Suppressor macrophage (primary cell): ENCODE results near the gene NUP50.

Experiments used
- DNase-seq, 4 experiments: peaks; one replicate each; pipeline ENCODE4 v3.0.0-alpha.2; 2020 to 2022

Gene NUP50

DNA sequence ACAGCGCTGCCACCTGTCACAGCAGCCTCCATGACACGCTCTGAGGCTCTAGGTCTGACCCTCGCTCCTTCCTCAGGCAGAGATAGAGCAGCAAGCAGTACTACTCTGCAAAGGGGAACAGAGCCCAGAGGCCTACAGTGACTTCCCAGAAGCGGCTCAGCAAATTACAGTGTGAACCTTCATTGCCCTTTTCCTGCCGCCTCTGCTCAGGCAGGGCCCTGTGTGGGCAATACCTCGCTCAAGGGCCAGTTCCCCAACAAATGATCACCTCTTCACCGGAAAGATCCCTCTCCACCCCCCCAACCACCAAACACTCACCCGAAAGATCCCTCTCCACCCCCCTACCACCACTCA lies 64.7 kb downstream of the NUP50 start:
- peak; percentile 69 to 86 (median 85) for DNase-seq

DNA sequence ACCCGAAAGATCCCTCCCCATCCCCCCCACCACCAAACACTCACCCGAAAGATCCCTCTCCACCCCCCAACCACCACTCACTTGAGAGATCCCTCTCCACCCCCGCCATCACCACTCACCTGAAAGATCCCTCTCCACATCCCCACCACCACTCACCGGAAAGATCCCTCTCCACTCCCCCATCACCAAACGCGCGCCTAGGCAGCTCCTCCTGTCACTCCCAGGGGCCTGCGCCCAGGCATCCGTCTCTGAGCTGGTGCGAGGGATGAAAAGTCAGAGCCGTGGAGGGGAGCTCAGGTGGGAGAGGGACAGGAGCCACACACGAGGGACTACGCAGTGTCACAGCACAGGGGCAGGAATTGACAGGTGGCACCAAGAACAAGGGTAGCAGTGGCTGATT lies 65.5 kb downstream of the NUP50 start:
- DNase-seq, result no peak

DNA sequence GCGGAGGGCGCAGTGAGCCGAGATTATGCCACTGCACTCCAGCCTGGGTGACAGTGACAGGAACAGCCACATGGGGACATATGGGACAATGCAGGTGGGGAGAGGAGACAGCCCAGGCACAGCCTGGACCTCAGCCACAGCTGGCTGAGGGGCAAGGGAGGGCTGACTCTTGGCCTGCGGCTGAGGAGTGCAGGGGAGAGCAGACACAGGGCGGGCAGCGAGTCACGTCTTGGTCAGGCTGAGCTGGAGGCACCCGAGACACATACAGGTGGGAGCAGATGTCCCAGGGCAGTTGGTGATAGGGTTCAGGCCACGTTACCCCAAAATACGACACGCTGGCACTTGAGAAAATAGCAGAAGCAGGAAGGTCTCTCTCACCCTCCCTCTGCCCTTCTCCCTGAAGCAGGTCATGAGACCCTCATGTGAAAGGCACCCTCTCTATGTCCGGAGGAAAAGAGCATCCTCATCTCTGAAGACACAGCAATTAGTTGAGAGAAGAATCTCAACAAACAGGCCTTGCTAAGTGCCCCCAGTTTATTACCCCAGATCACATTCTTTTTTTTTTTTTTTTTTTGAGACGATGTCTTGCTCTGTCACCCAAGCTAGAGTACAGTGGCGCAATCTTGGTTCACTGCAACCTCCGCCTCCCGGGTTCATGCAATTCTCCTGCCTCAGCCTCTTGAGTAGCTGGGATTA lies 66.4 kb downstream of the NUP50 start:
- DNase-seq, result peak; percentile 64 to 80 (median 74)

DNA sequence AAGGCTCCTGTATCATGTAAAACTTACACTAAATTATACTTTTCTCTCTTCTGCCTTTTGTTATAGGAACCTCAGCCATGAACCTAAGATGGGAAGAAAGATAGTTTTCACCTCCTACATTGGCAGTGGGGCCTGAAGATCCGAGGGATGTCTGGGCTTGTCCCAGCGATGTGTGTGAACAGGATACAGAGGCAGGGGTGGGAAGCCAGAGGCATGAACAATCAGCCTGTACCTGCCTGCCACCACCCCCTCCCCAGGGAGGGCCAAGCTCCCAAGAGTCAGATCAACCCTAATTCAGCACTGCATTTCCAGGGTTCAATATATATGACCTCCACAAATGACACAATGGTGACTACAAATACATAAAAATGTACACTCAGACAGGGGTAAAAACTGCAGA lies 67.6 kb downstream of the NUP50 start:
- no peak for DNase-seq

DNA sequence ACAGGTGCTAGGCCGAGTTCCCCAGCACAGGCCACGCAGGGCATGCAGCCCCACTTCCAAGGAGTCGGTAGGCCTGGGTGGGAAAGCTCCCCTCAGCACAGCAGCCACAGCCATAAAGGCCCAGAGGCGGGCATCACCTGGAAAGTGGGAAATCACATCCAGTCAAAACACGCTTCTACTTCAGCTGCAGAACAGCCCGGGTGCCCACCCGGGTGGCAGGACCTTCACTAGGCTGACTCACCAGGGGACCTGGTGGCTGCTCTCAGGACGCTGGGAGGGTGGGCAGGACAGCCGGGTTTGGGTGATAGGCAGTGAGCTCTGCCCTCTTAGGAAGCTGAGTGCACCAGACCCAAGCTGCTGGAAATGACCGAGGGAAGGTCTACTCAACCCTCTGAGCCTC lies 69.7 kb downstream of the NUP50 start:
- no peak for DNase-seq

DNA sequence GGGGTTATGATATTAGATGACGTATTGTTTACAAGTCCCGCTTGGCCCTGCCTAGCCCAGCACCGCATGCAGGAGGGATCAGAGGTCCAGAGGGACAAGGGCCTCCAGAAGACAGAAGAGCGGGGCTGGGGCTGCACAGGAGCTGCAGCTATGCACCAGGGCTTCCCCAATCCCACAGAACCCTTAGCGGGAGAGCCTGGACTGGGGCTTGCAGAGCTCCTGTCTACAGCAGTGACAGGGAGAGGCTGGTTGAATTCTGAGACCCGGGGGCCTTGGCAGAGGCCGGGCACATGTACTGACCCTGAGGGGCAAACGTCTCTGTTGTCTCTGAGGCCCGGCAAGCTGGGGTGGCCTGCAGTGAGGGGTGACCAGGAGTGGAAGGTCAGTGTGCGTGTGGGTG lies 70.1 kb downstream of the NUP50 start:
- peak in 1 of 4 experiments; percentile 39 for DNase-seq

DNA sequence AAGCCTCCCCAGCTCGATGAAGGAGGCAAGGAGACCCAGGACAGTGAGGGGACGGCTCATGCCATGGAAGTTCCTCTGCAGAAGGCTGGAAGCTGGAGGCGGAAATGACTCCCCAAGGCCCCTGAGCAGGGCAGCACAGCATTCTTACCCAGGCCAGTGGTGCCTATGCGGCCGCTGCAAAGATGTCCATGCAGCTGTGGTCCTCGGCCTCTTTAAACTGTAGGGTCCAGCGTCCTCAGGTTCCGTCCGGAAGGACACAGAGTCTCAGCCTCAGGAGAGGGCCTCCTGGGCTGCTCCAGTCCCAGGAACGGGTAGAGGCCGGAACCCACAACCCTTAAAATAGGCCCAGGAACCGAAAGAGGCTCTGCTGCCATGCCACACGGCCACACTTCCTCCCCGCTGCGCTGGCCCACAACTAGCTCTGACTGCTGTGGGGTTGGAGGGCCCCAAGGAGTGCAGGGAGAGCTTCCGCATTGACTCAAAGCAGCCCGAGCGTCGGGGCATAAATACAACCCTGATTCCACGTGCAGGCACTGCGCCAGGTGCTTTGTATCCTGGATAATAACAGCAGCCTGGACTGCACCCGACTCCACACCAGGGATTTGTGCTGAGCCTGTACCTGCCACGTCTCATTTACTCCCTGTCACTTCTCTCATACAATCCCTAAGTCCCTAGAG lies 71.5 kb downstream of the NUP50 start:
- peak; percentile 79 to 91 (median 87) for DNase-seq

DNA sequence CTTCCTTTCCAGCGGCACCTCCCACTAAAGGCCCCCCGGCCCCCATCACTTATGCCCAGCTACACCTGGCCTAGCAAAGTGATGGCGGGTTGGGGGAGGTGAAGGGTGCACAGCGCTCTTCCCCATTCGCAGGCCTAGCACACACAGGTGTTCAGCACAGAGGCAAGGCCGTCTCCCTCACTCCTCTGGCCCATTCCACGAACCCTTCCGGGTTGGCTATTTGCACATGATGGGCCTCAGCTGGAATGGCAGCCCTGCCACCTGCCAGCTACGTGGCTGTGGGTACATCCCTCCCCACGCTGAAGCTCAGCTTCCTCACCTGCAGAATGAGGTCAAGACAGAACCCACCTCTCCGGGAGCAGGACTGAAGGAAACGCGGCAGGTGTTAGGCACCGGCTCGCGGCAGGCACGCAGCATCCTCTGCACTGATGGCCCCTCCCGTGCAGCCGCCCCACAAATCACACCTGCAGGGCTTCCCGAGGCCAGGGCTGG lies 72.2 kb downstream of the NUP50 start:
- no peak for DNase-seq

DNA sequence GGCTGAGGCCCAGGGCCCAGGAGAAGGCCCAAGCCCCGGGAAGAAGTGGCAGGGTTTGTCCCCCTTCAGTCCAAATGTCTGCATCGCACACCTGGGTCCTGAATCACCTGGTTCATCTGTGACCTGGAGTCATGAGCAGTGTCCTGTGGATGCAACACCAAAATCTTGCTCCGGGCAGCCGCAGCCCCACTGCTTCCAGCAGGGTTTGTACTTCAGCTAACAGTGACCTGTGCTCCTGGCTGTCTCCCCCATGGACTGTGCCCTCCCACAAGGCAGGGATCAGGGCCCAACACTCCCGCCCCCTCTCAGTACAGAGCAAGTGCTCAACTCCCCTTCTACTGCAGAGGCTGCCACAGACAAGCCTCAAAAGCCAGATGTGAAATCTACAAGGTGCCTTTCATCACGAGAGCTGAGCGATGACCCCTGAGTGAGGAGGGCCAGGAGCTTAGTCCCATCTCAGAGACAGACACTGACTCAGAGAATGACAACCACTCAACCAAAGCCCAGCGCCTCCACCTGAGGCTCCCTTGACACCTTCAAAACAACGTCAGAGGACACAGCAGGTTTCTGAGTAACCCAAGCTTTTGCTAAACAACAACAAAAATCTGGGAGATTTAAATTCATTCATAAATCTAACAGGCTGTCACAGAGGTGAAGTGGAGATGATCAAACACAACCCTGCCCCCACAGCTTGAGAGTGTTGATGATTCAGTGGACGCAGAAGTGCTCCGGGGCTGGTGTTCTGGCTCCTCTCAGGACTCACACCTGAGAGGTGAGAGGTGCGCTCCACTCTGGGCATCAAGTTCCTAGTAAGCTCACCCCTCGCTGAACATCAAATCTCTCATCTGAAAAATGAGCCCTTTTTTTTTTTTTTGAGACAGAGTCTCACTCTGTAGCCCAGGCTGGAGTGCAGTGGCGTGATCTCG lies 73.6 kb downstream of the NUP50 start:
- DNase-seq, result no peak
